Measurements from ENCODE around the gene RERE. TPM values are rescaled to one million over a fixed set of nuclear protein-coding genes. Genes with fewer than 3 reads are reported as not detected.
A peak's percentile ranks its signal among the peaks of the same experiment; 100 is the strongest.

The RERE gene
- total RNA-seq, 1 experiment from 2014 or later: 161 TPM

GRCh38 chr1:8866173-8866791 is 48.8 kb upstream of the RERE start:
- Mint-ChIP-seq H3K4me1 (peaks cover 52% of the 10 kb centered on the region), H3K9me3 (no peaks in the 10 kb centered on the region), H3K27ac (peak overlapping the region; percentile 83), H3K27me3 (ENCODE audit: low read depth) (no peaks in the 10 kb centered on the region), H3K4me3 (no peak overlapping the region), H3K36me3 (peaks cover 95% of the 10 kb centered on the region)
- DNase-seq (ENCODE audit: low spot score) (no peak), ATAC-seq (no peak)
- TF ChIP-seq TEAD1 (CRISPR knock-in tag; IDR thresholded peaks at IDR 0.05): no peak
- no peak for TF ChIP-seq NR3C1 (CRISPR knock-in tag; conservative IDR thresholded peaks at IDR 0.05; ENCODE audit: low read depth)
- no peak for TF ChIP-seq STAT6 (CRISPR knock-in tag; conservative IDR thresholded peaks at IDR 0.05; ENCODE audit: low read depth)
- TF ChIP-seq CREB1 (CRISPR knock-in tag; IDR thresholded peaks at IDR 0.05): no peak
- TF ChIP-seq EMX1 (CRISPR knock-in tag; IDR thresholded peaks at IDR 0.05): no peak
- TF ChIP-seq NR1H2 (CRISPR knock-in tag; IDR thresholded peaks at IDR 0.05): no peak
- no peak for TF ChIP-seq GABPB1 (CRISPR knock-in tag; IDR thresholded peaks at IDR 0.05)
- TF ChIP-seq ELF4 (CRISPR knock-in tag; IDR thresholded peaks at IDR 0.05; ENCODE audit: low read depth): no peak
- TF ChIP-seq PRRX2 (CRISPR knock-in tag; IDR thresholded peaks at IDR 0.05): no peak
- ChIA-PET POLR2A (interaction anchor here (0.5 to 1.4 kb wide), 5 partner anchors 12 to 876 kb away, joined by 3 to 7 read pairs (median 3); partner anchors contain the start of gene ENO1), CTCF (interaction anchor here (0.7 to 6.2 kb wide), 3 partner anchors 17 to 139 kb away, joined by 3 to 63 read pairs (median 9); no protein-coding TSS in a partner anchor)

DNA sequence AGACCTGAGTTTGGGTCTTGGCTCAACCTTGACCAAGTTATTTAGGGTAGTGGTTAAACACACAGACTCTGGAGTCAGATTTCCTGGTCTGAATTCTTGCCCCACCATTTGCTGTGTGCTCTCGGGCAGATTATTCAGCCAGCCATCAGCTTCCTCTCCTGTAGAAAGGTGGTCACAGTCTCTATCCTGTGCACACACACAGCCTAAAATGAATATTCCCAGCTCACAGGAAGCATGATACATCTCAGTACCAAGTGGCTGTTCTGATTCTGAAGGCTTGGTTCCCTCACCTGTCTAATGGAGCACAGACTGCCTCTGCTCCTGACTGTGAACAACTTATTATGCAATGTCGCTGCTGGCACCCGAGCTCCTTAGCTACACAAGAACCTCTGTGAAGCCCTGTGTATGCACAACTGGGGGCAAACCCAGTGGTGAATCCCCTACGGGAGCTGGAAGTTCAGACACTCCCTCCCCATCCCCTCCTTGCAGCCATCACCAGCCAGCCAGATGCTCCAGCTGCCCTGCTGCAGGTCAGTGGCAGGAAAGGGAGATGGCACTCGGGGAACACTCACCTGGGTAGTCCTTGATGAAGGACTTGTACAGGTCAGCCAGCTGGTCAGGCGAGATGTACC is 47.4 kb upstream of the RERE start:
- Mint-ChIP-seq H3K4me3 (no peak overlapping the region), H3K27me3 (ENCODE audit: low read depth) (no peaks in the 10 kb centered on the region), H3K9me3 (no peaks in the 10 kb centered on the region), H3K4me1 (peaks cover 46% of the 10 kb centered on the region), H3K27ac (0 out of 2 replicates have a peak overlapping the region, but pooled peaks have one; percentile 45), H3K36me3 (peaks cover 94% of the 10 kb centered on the region)
- DNase-seq (ENCODE audit: low spot score) (no peak), ATAC-seq (no peak)
- TF ChIP-seq NR2C2 (CRISPR knock-in tag; IDR thresholded peaks at IDR 0.05) (no peak), FOXJ3 (CRISPR knock-in tag; IDR thresholded peaks at IDR 0.05; ENCODE audit: borderline replicate concordance) (no peak), ZNF219 (CRISPR knock-in tag; IDR thresholded peaks at IDR 0.05; ENCODE audit: borderline replicate concordance) (no peak)
- ChIA-PET CTCF (interaction anchor here (0.8 to 8.1 kb wide), 4 partner anchors 13 to 140 kb away, joined by 3 to 69 read pairs (median 36); partner anchors contain the start of gene ENO1), POLR2A (no interaction called here)

- Mint-ChIP-seq H3K27ac (peak overlapping the region; percentile 74), H3K27me3 (ENCODE audit: low read depth) (no peaks in the 10 kb centered on the region; the same call in 1 of the 2 replicates), H3K4me1 (peaks cover 40% of the 10 kb centered on the region), H3K4me3 (no peak overlapping the region), H3K9me3 (no peaks in the 10 kb centered on the region), H3K36me3 (peaks cover 92% of the 10 kb centered on the region)
- TF ChIP-seq PRRX2 (CRISPR knock-in tag; IDR thresholded peaks at IDR 0.05) (no peak), NR3C1 (CRISPR knock-in tag; conservative IDR thresholded peaks at IDR 0.05; ENCODE audit: low read depth) (no peak), NFATC4 (CRISPR knock-in tag; IDR thresholded peaks at IDR 0.05) (no peak), STAT6 (CRISPR knock-in tag; conservative IDR thresholded peaks at IDR 0.05; ENCODE audit: low read depth) (no peak)
- no peak for ATAC-seq
- ChIA-PET POLR2A (no interaction called here), CTCF (interaction anchor here (2.1 to 8.1 kb wide), 3 partner anchors 8 to 141 kb away, joined by 7 to 69 read pairs (median 63); no protein-coding TSS in a partner anchor)
- DNase-seq (ENCODE audit: low spot score): no peak
Observed at GRCh38 chr1:8863794-8864233, 46.4 kb upstream of the RERE start.

Measured in WTC11 (cell line).